Thyroid gland (tissue), 4 donors: ENCODE measurements around the gene FAM117B. TPM values are rescaled to one million over a fixed set of nuclear protein-coding genes. Genes with fewer than 3 reads are reported as not detected.

Source experiments
- DNase-seq, 2 donors: peaks; one replicate each; pipeline ENCODE4 v3.0.0-alpha.2; 2019
- H3K27ac ChIP-seq, 3 donors: fragments of 200-600 bp; sonication (generic); 1 replicate in 2 of 3; 2 replicates in 1 of 3; pipeline ENCODE4 v1.5.1; 2016 to 2019; ENCODE audit warnings: mild to moderate bottlenecking in 1 of 3, moderate library complexity in 1 of 3
- H3K27me3 ChIP-seq: fragments of 200-600 bp; sonication (generic); one replicate; pipeline ENCODE4 v1.5.1; 2019
- H3K36me3 ChIP-seq, 2 donors: fragments of 200-600 bp; sonication (generic); one replicate each; pipeline ENCODE4 v1.5.1; 2016 to 2019
- H3K4me1 ChIP-seq, 2 donors: fragments of 200-600 bp; sonication (generic); one replicate each; pipeline ENCODE4 v1.5.1; 2017 to 2019
- H3K4me3 ChIP-seq, 3 donors: fragments of 200-600 bp; sonication (generic); replicated peaks in 1 of 3; 1 replicate in 2 of 3; 2 replicates in 1 of 3; pipeline ENCODE4 v1.5.1; 2016; ENCODE audit warnings: mild to moderate bottlenecking in 1 of 3
- H3K9me3 ChIP-seq: fragments of 200-600 bp; sonication (generic); one replicate; pipeline ENCODE4 v1.5.1; 2017
- POLR2A ChIP-seq, 2 donors: fragments of 450-650 bp; IDR thresholded peaks; one replicate each; pipeline ENCODE4 v1.6.1; 2017; ENCODE audit warnings: antibody characterized with exemption in 2 of 2, mild to moderate bottlenecking in 2 of 2, moderate library complexity in 1 of 2
- WGBS, 2 donors: methylation state at CpG; one replicate each; pipeline ENCODE4 v1.1.5; 2017; 5-methylcytosine and 5-hydroxymethylcytosine counted together
- intact Hi-C: fragments of 100-400 bp; cut with DNase I; formaldehyde crosslinking; loops from one replicate; pipeline ENCODE4 v1.15.1; 2023
- total RNA-seq, 4 donors: library from RNA; depleted of rRNA; stranded (reverse); fragments of >200 nt; gene quantifications; one replicate each; pipeline ENCODE4 v1.2.3, GENCODE V29; 2016
- TF ChIP-seq, protein P1 (sequence below), 6 experiments: fragments of 200-600 bp in 3 of 6; fragments of 450-650 bp in 3 of 6; sonication (generic) in 3 of 6; IDR thresholded peaks; one replicate each; pipeline ENCODE4 v1.5.1; 2016 to 2019; ENCODE audit warnings: antibody characterized with exemption in 6 of 6, mild to moderate bottlenecking in 2 of 6, inconsistent platforms in 1 of 6, moderate library complexity in 1 of 6

The FAM117B gene
- total RNA-seq, 4 donors from 2014 or later, result 6.7 to 12.4 (median 7.7) TPM

DNA sequence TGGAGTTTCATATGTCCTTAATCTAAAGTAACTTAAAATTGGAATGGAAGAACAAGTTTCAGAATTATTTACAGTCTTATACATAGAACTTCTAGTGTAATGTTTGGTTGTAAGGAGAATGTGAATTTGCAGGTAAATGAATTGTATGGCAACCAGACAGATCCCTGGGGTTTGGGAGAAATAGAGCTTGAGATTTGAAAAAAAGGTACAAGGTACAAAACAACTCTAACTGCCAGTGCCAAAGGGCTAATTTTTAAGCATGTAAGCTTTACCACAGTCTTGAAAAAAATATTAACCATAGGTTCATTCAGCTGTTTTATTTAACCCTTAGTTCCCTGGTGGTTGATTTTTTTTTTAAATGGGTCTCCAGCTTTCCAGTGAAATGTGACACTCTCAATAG lies 133.5 kb downstream of the FAM117B start:
- Histone ChIP-seq H3K4me3 (no peak overlapping the region), H3K27ac (no peak overlapping the region), H3K27me3 (no peaks in the 10 kb centered on the region), H3K4me1 (peaks cover 0 to 11% of the 10 kb centered on the region in 2 donors), H3K36me3 (no peaks in the 10 kb centered on the region), H3K9me3 (no peaks in the 10 kb centered on the region)
- intact Hi-C loops, result no loop called here
- no peak for DNase-seq
- TF ChIP-seq, protein P1, sequence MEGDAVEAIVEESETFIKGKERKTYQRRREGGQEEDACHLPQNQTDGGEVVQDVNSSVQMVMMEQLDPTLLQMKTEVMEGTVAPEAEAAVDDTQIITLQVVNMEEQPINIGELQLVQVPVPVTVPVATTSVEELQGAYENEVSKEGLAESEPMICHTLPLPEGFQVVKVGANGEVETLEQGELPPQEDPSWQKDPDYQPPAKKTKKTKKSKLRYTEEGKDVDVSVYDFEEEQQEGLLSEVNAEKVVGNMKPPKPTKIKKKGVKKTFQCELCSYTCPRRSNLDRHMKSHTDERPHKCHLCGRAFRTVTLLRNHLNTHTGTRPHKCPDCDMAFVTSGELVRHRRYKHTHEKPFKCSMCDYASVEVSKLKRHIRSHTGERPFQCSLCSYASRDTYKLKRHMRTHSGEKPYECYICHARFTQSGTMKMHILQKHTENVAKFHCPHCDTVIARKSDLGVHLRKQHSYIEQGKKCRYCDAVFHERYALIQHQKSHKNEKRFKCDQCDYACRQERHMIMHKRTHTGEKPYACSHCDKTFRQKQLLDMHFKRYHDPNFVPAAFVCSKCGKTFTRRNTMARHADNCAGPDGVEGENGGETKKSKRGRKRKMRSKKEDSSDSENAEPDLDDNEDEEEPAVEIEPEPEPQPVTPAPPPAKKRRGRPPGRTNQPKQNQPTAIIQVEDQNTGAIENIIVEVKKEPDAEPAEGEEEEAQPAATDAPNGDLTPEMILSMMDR (IDR thresholded peaks at IDR 0.05), result no peak
- no peak for TF ChIP-seq POLR2A (IDR thresholded peaks at IDR 0.05)

DNA sequence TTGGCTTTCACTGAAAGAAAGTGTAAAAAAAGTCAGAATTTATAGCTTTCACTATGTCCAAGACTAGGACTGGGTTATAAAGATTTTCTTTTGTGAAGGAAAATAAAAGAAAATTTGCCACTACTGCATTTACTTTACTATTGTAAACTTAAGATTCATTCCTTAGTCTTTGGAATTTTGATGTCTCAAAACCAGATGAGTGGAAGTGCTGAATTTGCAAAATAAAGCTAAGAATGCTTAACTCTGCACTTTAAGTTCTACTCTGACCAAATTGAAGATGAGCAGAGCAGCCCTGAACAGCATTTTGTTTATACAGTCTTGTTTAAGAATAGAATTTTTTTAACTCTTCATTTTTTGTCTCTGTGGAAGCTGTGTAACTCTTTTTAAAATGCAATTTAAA lies 134.4 kb downstream of the FAM117B start:
- TF ChIP-seq POLR2A (IDR thresholded peaks at IDR 0.05), result no peak
- TF ChIP-seq, protein P1 (IDR thresholded peaks at IDR 0.05), result no peak
- H3K36me3 ChIP-seq, result no peaks in the 10 kb centered on the region
- intact Hi-C loops, result no loop called here
- H3K9me3 ChIP-seq, result no peaks in the 10 kb centered on the region
- H3K4me1 ChIP-seq, result peaks cover 0 to 11% of the 10 kb centered on the region in 2 donors
- H3K27ac ChIP-seq, result no peak overlapping the region
- no peaks in the 10 kb centered on the region for H3K27me3 ChIP-seq
- no peak overlapping the region for H3K4me3 ChIP-seq
- no peak for DNase-seq

DNA sequence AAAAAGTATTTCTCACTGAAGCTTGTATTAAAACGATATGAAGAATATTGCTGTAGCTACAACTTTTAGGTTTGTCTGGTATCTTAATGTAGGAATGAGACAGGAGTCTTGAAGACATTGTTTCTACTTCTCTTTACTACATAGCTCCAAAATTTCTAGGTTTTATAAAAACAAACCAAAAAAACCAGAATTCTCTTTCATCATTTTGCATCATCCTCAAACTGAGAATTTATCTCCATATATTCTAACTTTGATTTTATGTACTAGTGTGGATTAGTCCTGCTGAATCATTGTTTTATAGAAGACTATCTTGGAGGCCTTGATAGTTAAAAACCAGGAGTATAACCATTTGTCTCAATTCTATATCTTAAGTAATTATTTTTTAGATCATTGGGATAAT lies 136.6 kb downstream of the FAM117B start:
- no peaks in the 10 kb centered on the region for H3K27me3 ChIP-seq
- no peak overlapping the region for H3K27ac ChIP-seq
- H3K4me3 ChIP-seq, result no peak overlapping the region
- peaks cover 0 to 11% of the 10 kb centered on the region in 2 donors for H3K4me1 ChIP-seq
- no peak for DNase-seq
- intact Hi-C loops, result no loop called here
- TF ChIP-seq, protein P1 (IDR thresholded peaks at IDR 0.05), result no peak
- no peak for TF ChIP-seq POLR2A (IDR thresholded peaks at IDR 0.05)
- H3K36me3 ChIP-seq, result no peaks in the 10 kb centered on the region
- 89 to 98% methylated on average over 1 of the region's 1 CpG for WGBS, 2 donors
- no peaks in the 10 kb centered on the region for H3K9me3 ChIP-seq

DNA sequence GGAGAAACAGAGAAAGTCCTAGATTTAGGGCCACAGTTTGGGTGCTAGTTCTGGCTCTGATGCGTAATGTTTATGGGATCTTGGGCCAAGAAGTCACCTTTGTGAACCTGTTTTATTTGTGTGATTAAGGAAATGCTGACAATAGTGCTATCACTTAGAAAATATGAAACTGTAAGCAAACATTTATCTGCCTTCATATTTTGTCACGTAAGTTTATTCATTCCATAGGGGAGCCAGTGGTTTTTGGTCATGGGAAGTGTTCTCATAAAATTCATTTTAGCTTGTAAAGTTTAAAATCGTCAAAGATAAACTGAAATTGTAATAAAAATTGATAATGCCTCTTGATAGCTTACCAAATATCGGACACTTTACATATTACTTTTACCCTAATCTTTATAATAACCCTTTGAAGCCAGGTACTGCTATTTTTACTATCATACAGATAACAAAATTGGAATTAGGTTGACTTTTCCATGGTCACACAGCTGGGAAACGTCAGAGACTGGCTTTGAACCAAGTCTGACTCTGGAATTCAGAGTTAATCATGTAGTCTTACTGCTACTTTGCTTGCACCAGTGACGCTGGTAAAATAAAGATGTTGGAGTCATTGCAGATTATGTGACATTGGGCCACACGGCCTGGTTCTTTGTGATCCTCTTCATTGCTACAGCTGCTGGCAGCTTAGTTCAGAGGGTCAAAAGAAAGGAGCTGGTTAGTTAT lies 137.1 kb downstream of the FAM117B start:
- no peak for DNase-seq
- Histone ChIP-seq H3K4me3 (no peak overlapping the region), H3K9me3 (no peaks in the 10 kb centered on the region), H3K36me3 (no peaks in the 10 kb centered on the region), H3K4me1 (peaks cover 0 to 11% of the 10 kb centered on the region in 2 donors), H3K27me3 (no peaks in the 10 kb centered on the region), H3K27ac (no peak overlapping the region)
- intact Hi-C loops, result no loop called here
- 89% methylated on average over 7 of the region's 7 CpGs for WGBS, 2 donors
- TF ChIP-seq, protein P1 (IDR thresholded peaks at IDR 0.05), result no peak
- TF ChIP-seq POLR2A (IDR thresholded peaks at IDR 0.05), result no peak

DNA sequence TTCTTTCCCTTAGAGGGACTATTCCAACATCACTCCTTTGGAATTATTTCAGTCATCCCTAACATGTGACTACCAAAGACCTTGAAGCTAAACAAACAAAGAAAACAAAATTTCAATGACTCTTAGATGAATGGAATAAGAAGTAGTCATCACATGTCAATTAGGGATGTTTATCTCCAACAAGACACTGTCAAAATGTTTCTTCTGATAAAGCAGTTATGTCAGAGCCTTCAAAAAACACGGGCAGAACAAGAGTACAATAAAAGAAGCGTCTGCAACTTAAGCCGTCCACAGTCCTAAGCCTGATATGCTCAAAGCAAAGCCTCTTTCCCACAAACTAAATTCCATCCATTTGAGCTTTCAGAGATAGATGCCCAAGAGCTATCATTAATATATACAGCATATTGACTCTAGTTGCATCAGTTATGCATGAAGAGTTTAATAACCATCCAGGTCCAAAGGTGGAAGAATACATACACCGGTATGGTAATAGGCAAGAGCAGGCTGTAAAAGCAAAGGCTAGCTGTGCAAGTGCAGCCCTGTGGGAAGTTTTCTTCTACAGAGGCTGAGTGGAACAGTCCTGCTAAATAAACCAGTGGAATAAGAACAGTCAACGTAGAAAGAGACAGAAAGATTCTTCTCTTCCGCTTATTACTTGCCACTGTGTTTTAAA lies 138.7 kb downstream of the FAM117B start:
- no peaks in the 10 kb centered on the region for H3K9me3 ChIP-seq
- H3K27ac ChIP-seq, result no peak overlapping the region
- intact Hi-C loops, result no loop called here
- TF ChIP-seq, protein P1 (IDR thresholded peaks at IDR 0.05), result no peak
- no peak for TF ChIP-seq POLR2A (IDR thresholded peaks at IDR 0.05)
- H3K4me1 ChIP-seq, result peaks cover 0 to 11% of the 10 kb centered on the region in 2 donors
- H3K27me3 ChIP-seq, result no peaks in the 10 kb centered on the region
- DNase-seq, result no peak
- H3K4me3 ChIP-seq, result no peak overlapping the region
- 71 to 81% methylated on average over 6 of the region's 6 CpGs for WGBS, 2 donors
- no peaks in the 10 kb centered on the region for H3K36me3 ChIP-seq
